ENCODE data around the gene GCLC. TPM values are rescaled to one million over a fixed set of nuclear protein-coding genes. Genes with fewer than 3 reads are reported as not detected.
A peak's percentile ranks its signal among the peaks of the same experiment; 100 is the strongest.

The GCLC gene
- polyA plus RNA-seq, 1 donor (not counting 4 experiments of a cell fraction or from before 2014, with no cell fraction given): 73.2 TPM

- Histone ChIP-seq H3K4me2 (ENCODE audit: control insufficient read depth, extremely low read depth, insufficient read depth, low read depth, low read length) (no peak overlapping the region), H2AFZ (ENCODE audit: control insufficient read depth, low read length) (no peak overlapping the region), H3K79me2 (ENCODE audit: control insufficient read depth, insufficient read depth, low read length) (no peaks in the 10 kb centered on the region), H3K9me1 (ENCODE audit: control insufficient read depth, extremely low read depth, insufficient read depth, low read length) (no peaks in the 10 kb centered on the region), H3K27me3 (ENCODE audit: control insufficient read depth, extremely low read depth, insufficient read depth, low read length) (no peaks in the 10 kb centered on the region), H4K20me1 (ENCODE audit: control insufficient read depth, extremely low read depth, insufficient read depth, low read length) (no peaks in the 10 kb centered on the region), H3K27ac (ENCODE audit: control insufficient read depth, insufficient read depth, low read length) (no peak overlapping the region), H3K4me3 (ENCODE audit: control insufficient read depth in 2 of 3, extremely low read depth in 1 of 3, insufficient read depth in 2 of 3, low read depth in 1 of 3, low read length in 3 of 3) (no peak overlapping the region), H3K9ac (ENCODE audit: control insufficient read depth, extremely low read depth, insufficient read depth, low read length) (no peak overlapping the region), H3K9me3 (ENCODE audit: control insufficient read depth, low read depth, low read length) (no peaks in the 10 kb centered on the region), H3K4me1 (ENCODE audit: control insufficient read depth, extremely low read depth, insufficient read depth, low read length) (peaks cover 17% of the 10 kb centered on the region), H3K36me3 (ENCODE audit: control insufficient read depth in 2 of 2, extremely low read depth in 1 of 2, insufficient read depth in 2 of 2, low read length in 2 of 2) (no peaks in the 10 kb centered on the region)
- peak; percentile 17 for FAIRE-seq
- TF ChIP-seq EZH2 (IDR thresholded peaks at IDR 0.05; ENCODE audit: low read length) (no peak), CTCF (optimal IDR thresholded peaks at IDR 0.05 in 1 of 3, IDR thresholded peaks at IDR 0.05 in 1 of 3, conservative IDR thresholded peaks at IDR 0.05 in 1 of 3; ENCODE audit: extremely low read depth in 1 of 3, insufficient read depth in 2 of 3, low read length in 3 of 3) (no peak)
- dilution Hi-C loops (cut with MboI; ENCODE audit: extremely low pct_ligation_motif_present, low sequenced_read_pairs): no loop called here
- no peak for DNase-seq (ENCODE audit: low read depth, low spot score)
Measured at GRCh38 chr6:53588816-53589509, 44.1 kb upstream of the GCLC start.

DNA sequence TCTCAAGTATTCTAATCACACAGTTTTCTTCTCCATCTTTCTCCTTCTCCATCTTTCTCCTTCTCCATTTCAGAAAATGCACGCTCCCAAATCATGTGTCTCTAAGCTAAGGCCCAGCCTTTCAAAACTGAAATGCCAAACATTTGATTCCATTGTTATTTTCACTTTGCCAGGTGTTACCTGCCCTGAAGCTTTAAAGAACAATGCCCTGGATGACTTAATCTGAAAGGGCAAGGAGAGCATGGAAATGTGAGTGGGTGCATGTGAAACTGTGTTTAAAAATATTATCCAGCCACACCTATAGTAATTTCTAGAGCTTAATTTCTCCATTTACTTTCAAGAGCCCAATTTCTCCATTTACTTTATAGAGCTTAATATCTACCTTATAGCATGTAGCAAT is 42.4 kb upstream of the GCLC start:
- H3K9me1 ChIP-seq (ENCODE audit: control insufficient read depth, extremely low read depth, insufficient read depth, low read length): no peaks in the 10 kb centered on the region
- H4K20me1 ChIP-seq (ENCODE audit: control insufficient read depth, extremely low read depth, insufficient read depth, low read length): no peaks in the 10 kb centered on the region
- peak; percentile 56 for FAIRE-seq
- H3K9me3 ChIP-seq (ENCODE audit: control insufficient read depth, low read depth, low read length): no peaks in the 10 kb centered on the region
- no peak for TF ChIP-seq EZH2 (IDR thresholded peaks at IDR 0.05; ENCODE audit: low read length)
- TF ChIP-seq CTCF (optimal IDR thresholded peaks at IDR 0.05 in 1 of 3, IDR thresholded peaks at IDR 0.05 in 1 of 3, conservative IDR thresholded peaks at IDR 0.05 in 1 of 3; ENCODE audit: extremely low read depth in 1 of 3, insufficient read depth in 2 of 3, low read length in 3 of 3): no peak
- H3K4me3 ChIP-seq (ENCODE audit: control insufficient read depth in 2 of 3, extremely low read depth in 1 of 3, insufficient read depth in 2 of 3, low read depth in 1 of 3, low read length in 3 of 3): no peak overlapping the region
- H3K36me3 ChIP-seq (ENCODE audit: control insufficient read depth in 2 of 2, extremely low read depth in 1 of 2, insufficient read depth in 2 of 2, low read length in 2 of 2): no peaks in the 10 kb centered on the region
- no peaks in the 10 kb centered on the region for H3K27me3 ChIP-seq (ENCODE audit: control insufficient read depth, extremely low read depth, insufficient read depth, low read length)
- H3K27ac ChIP-seq (ENCODE audit: control insufficient read depth, insufficient read depth, low read length): no peak overlapping the region
- no peak overlapping the region for H2AFZ ChIP-seq (ENCODE audit: control insufficient read depth, low read length)
- no peak for DNase-seq (ENCODE audit: low read depth, low spot score)
- H3K4me2 ChIP-seq (ENCODE audit: control insufficient read depth, extremely low read depth, insufficient read depth, low read depth, low read length): no peak overlapping the region
- dilution Hi-C loops (cut with MboI; ENCODE audit: extremely low pct_ligation_motif_present, low sequenced_read_pairs): no loop called here
- peaks cover 17% of the 10 kb centered on the region for H3K4me1 ChIP-seq (ENCODE audit: control insufficient read depth, extremely low read depth, insufficient read depth, low read length)
- no peak overlapping the region for H3K9ac ChIP-seq (ENCODE audit: control insufficient read depth, extremely low read depth, insufficient read depth, low read length)
- H3K79me2 ChIP-seq (ENCODE audit: control insufficient read depth, insufficient read depth, low read length): no peaks in the 10 kb centered on the region
